OCI-M1 (cell line): ENCODE results near the gene MAPK8.

ENCODE experiments used
- DNase-seq: peaks from one replicate; lab custom pipeline; 2025; lab: John Stamatoyannopoulos, UW

MAPK8 gene

GRCh38 chr10:48449501-48450232, 143.2 kb downstream of the MAPK8 start:
- no peak for DNase-seq

- no peak for DNase-seq
Observed at GRCh38 chr10:48450233-48450740, 143.8 kb downstream of the MAPK8 start.

- no peak for DNase-seq
Observed at GRCh38 chr10:48450741-48451466, 144.4 kb downstream of the MAPK8 start.

DNA sequence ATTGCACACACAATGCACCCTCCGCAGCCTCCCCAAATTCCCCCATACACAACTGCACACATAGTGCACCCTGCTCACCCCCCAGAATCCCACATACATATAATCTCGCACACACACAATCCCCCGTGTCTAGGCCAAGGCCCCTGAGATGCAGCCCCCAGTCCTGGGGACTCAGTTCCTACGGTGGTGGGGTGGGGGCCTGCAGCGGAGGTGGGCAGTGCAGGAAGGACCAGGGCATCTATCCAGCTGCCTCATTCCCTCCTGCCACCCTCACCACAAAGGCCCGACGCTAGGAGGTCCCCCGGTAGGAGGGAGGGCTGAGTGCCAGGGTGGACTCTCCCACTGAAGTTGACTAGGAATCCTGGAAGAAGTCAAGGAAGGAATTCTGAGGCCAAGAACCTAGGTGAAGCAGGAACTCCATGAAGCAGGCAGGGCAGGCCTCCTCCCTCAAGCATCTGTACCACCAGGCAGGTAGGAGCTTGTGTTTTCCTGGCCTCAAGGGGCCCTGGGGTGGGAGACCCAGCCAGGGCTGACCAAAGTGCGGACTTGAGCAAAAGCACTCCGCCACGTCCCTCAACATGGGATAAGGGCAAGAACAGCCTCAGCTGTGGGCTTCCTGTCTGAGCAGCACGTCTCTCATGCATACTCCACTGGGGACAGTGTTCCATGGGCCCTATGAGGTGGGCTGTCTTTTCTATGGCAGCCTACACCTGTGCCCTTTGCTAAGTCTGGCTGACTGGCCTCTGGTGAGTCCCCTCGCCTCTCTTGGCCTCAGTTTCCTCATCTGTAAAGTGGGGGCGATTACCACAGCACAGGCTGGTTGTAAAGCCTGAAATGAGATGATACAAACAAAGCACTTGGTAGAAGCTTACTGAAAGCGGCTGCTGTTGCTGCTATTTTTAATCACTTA, 145.7 kb downstream of the MAPK8 start:
- DNase-seq = no peak

DNA sequence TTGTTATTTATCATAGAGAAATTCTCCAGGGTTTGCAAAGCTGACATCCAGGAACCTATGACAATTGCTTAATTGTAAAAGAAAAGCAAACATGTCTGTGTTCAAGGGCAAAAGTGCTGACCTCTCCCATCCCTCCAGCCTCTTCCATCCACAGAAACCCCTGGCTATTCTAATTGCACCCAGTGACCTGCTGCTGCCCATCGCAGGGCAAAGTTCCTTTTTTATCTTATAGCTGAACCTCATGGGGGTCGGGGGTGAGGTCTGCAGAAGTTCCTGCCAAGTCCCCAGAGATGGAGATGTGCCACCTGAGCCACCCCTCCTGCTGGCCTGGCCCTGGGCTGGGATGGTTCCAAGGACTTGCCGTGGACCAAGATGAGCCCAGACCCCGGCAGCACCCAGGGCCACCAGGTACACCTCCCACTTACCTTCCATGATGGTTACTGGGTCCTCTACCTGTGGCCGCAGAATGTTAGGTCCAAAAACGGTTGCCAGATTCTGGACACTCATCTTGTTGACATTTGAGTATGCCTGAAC, 146.5 kb downstream of the MAPK8 start:
- DNase-seq = no peak

DNA sequence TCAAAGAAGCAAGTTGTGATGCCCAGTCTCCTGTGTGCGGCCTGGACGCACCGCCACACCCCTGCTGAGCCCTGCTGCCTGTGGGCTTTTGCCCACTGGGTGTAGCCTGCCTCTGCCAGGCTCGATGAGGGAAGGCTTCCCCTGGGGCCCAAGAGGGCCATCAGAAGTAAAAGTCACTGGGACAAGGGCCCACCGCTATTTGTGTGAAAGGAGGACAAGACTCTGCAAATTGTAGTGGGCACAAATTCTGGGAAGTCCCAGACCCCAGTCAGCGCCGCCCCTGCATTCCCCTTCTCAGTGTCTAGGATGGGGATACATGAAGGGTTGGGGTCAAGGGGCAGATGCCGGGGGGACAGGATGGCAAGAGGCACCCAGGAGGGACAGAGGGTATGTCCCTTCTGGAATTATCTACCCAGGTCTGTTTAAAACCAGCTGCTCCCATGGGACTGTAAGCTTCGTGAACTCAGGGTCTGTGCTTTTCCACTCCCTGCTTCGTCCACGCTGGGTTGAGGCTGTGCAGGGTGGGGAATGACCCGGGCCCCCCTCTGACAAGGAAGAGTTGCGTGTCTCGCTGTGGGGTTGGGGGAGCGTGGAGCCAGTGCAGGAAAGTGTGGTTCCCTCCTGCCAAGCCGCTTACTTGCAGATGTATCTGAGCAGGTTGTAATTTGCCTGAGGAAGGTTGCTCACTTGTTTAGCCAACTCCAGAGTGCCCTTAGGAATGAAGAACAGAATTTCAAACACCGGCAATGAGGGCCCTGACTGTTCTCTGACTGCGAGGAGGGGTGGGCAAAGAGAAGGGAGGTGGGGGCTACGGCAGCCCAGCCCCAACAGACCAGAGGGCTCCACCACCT, 147.2 kb downstream of the MAPK8 start:
- DNase-seq = no peak

GRCh38 chr10:48454302-48455054, 148.0 kb downstream of the MAPK8 start:
- DNase-seq = no peak

DNA sequence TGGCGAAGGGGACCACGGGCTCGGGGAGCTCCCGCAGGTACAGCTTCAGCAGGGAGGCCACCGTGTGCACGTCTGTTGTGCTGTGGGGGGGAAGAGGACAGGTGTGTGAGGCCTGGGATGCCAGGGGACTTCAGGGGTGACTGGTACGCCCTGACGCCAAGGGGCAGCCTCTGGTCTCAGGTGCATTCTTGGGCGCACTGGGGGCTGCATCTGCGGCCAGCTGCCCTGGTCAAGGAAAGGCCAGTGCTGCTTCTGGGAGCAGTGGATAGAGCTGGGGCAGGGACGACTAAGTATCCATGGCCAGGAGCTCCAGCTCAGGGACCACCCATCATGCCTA, 148.5 kb downstream of the MAPK8 start:
- DNase-seq = no peak

DNA sequence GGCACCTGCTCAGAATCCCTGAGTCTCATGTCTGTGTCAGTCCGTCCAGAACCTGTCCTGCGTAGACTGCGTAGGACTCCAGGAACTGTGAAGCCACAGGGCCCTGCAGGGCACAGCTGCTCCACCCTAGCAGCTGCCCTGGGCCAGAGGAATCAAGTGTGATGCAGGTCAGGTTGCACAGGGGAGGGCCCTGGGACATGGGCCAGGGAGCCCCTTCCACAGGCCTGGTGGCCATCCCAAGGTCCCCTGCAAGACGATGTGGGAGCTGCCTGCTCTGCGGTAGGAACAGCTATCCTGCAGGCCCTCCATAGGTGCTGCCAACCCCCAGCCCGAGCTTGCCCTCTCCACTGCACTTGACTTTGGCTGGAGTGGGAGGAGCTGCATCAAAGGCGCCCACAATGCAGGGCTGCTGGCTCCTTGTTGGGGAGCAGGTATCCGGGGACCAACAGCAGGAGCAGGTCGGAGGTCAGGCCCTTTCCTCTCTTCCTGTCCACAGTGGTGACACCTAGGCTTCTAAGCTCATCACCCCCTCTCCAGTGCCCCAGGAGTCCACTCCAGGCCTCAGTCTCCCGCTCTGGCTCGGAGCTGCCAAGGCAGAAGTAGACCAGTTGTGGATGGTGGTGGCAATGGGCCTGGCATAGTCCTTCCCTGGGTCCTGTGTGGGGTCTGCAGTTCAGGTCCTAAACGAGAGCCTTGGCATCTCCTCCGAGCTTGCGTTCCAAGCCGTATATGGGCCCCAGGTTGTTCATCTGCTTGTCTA, 149.1 kb downstream of the MAPK8 start:
- no peak for DNase-seq

GRCh38 chr10:48456361-48456804, 149.9 kb downstream of the MAPK8 start:
- DNase-seq = peak; percentile 97

DNA sequence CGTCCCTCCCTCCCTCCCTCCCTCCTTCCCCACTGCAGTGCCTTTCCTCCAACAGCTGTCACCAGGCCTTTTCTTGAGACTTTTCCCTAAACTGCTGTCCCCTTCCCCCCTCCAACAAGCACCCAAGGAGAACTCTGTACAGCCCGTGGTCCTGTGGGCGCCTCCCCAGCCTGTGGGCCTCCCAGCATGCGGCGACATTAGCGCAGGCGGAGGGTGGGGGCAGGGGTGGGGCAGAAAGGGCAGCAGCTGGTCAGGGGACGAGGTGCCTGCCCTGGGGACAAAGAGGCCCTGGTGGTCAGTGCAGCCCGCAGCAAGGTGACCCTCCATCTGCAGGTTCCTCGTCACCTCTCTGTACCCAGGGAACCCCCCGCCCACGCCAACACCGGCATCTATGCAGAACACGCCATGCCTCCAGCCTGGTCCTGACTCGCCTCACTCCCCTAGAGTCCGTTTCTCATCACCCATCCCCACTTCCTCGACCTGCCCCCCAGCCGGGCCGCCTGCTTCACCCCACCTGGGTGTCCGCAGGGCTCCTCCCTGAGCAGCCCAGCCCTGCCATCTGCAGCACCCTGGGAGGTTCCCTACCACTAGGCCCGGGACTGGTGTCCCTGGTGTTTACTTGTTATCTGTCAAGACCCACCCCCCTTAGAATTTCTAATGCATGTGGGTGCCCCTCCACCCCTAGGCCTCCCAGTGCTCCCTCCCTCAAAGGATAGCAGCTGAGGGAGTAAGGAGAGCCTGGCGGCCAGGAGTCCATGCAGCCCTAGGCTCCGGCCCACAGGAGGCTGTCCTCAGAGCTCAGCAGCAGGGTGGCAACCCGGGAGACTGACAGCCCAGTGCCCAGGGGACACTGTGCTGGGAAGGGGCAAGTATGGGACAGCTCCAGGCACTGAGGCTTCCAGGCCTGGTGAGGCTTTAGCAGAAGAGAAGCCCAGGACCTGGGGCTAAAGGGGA, 150.6 kb downstream of the MAPK8 start:
- no peak for DNase-seq

GRCh38 chr10:48457949-48458661, 151.6 kb downstream of the MAPK8 start:
- no peak for DNase-seq

DNA sequence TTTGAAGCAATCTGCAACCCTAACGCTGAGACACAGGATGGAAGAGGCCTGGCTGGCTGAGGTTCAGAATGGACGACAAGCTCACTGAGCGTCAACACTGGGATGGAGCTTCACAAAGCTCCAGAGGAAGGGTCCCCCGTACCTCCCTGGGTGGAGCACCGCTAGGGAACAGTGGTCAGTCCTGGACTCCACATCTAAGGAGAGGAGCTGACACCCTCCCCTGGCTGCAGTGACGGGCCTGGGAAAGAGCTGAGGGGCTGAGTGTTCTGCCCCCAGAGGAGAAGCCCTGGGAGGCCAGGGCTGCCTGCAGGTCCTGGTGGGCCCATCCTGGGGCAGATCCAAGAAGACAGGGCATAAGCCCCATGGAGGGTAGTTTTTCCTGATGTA, 152.2 kb downstream of the MAPK8 start:
- DNase-seq = no peak

GRCh38 chr10:48459270-48460150, 153.0 kb downstream of the MAPK8 start:
- DNase-seq = no peak

DNA sequence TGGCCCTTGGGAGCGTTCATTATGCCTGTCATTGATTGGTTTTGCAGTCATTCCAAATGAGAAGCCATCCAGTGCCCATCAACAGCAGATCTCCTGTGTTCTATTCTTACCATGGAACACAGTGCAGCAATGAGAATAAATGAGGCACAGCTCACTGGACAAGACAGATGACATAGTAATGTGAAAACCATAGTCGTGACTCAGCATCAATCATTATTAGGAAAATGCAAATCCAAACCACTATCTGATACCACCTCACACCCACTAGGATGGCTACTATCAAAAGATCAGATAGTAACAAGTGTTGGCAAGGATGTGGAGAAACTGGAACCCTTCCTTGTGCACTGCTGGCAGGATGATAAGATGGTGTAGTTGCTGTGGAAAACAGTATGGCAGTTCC, 153.7 kb downstream of the MAPK8 start:
- DNase-seq = peak; percentile 50

- DNase-seq = no peak
Observed at GRCh38 chr10:48461623-48462481, 155.4 kb downstream of the MAPK8 start.
